Naive thymus-derived CD4-positive, alpha-beta T cell (primary cell): ENCODE data around the gene CYP2W1. TPM values are rescaled to one million over a fixed set of nuclear protein-coding genes. Genes with fewer than 3 reads are reported as not detected.

Experiments used
- ATAC-seq: fragments of 150-1000 bp; cut with Tn5 transposase; 2 replicates; pipeline ENCODE4 v1.10.0; 2021; ENCODE audit warnings: mild to moderate bottlenecking, moderate library complexity
- CTCF ChIA-PET: fragments of 350-600 bp; sonication (Branson Sonifier 250); formaldehyde crosslinking; loops from one replicate; lab custom pipeline; 2021; ENCODE audit warnings: antibody characterized with exemption; lab: Charles Lee
- POLR2A ChIA-PET: fragments of 350-600 bp; sonication (Branson Sonifier 250); formaldehyde crosslinking; loops from one replicate; lab custom pipeline; 2021; ENCODE audit warnings: antibody characterized with exemption, inconsistent platforms; lab: Charles Lee
- DNase-seq, 9 donors: peaks; one replicate each; pipeline versions ENCODE4 v3.0.0 to v3.0.0-alpha.2; 2020 to 2022; ENCODE audit warnings: mixed read lengths in 1 of 9
- H3K27ac ChIP-seq: one replicate; pipeline ENCODE4 v1.7.0; 2013; ENCODE audit warnings: mild to moderate bottlenecking, low read depth, low read length, moderate library complexity
- H3K27me3 ChIP-seq, 2 donors: one replicate each; pipeline ENCODE4 v1.7.0; 2013; ENCODE audit warnings: low read length in 2 of 2, mild to moderate bottlenecking in 2 of 2, moderate library complexity in 2 of 2; ENCODE audit not compliant: control insufficient read depth in 2 of 2, insufficient read depth in 2 of 2
- H3K36me3 ChIP-seq, 3 experiments: 1 replicate in 2 of 3; 2 replicates in 1 of 3; pipeline ENCODE4 v1.7.0; 2013; ENCODE audit warnings: low read length in 3 of 3, mild to moderate bottlenecking in 3 of 3, moderate library complexity in 1 of 3; ENCODE audit not compliant: insufficient read depth in 3 of 3, control insufficient read depth in 2 of 3
- H3K4me1 ChIP-seq, 2 donors: one replicate each; pipeline ENCODE4 v1.7.0; 2013; ENCODE audit warnings: low read length in 2 of 2, mild to moderate bottlenecking in 2 of 2, moderate library complexity in 1 of 2; ENCODE audit not compliant: control insufficient read depth in 2 of 2, insufficient read depth in 2 of 2
- H3K4me3 ChIP-seq: 2 replicates; pipeline ENCODE4 v1.7.0; 2013; ENCODE audit warnings: mild to moderate bottlenecking, low read length
- H3K9me3 ChIP-seq, 3 experiments: 1 replicate in 2 of 3; 2 replicates in 1 of 3; pipeline ENCODE4 v1.7.0; 2013; ENCODE audit warnings: low read length in 3 of 3; ENCODE audit not compliant: control insufficient read depth in 2 of 3
- H3K27ac Mint-ChIP-seq, 9 donors: one replicate each; pipeline ENCODE4 v1.8.0; 2020 to 2022; ENCODE audit warnings: mixed read lengths in 9 of 9, mild to moderate bottlenecking in 8 of 9, moderate library complexity in 5 of 9, inconsistent platforms in 2 of 9
- H3K27me3 Mint-ChIP-seq, 5 donors: one replicate each; pipeline ENCODE4 v1.8.0; 2021 to 2022; ENCODE audit warnings: mixed read lengths in 5 of 5, mild to moderate bottlenecking in 1 of 5
- H3K36me3 Mint-ChIP-seq, 5 donors: one replicate each; pipeline ENCODE4 v1.8.0; 2020 to 2022; ENCODE audit warnings: mixed read lengths in 5 of 5, mild to moderate bottlenecking in 3 of 5, inconsistent platforms in 1 of 5
- H3K4me1 Mint-ChIP-seq, 7 donors: one replicate each; pipeline ENCODE4 v1.8.0; 2020 to 2022; ENCODE audit warnings: mixed read lengths in 7 of 7, mild to moderate bottlenecking in 3 of 7, inconsistent platforms in 1 of 7
- H3K4me3 Mint-ChIP-seq, 10 donors: one replicate each; pipeline ENCODE4 v1.8.0; 2020 to 2022; ENCODE audit warnings: mild to moderate bottlenecking in 10 of 10, mixed read lengths in 10 of 10, moderate library complexity in 6 of 10, inconsistent platforms in 2 of 10
- H3K9me3 Mint-ChIP-seq, 11 donors: one replicate each; pipeline ENCODE4 v1.8.0; 2020 to 2022; ENCODE audit warnings: mixed read lengths in 11 of 11, mild to moderate bottlenecking in 4 of 11, inconsistent platforms in 1 of 11, moderate library complexity in 1 of 11
- intact Hi-C, 2 donors: fragments of 100-400 bp; cut with micrococcal nuclease; formaldehyde crosslinking; loops; one replicate each; pipeline ENCODE4 v1.15.1; 2023
- polyA plus RNA-seq, 2 donors: library from polyadenylated mRNA; unstranded; fragments of 300-500 nt; fragmentation: Illumina TruSeq; gene quantifications; one replicate each; pipeline ENCODE4 v1.2.3, GENCODE V29; 2021
- total RNA-seq, 6 experiments: library from RNA in 5 of 6; stranded (reverse) in 5 of 6; gene quantifications; 1 replicate in 5 of 6; 2 replicates in 1 of 6; pipeline ENCODE4 v1.2.3 and lab custom pipeline; 2021 to 2026

CYP2W1 gene
- total and polyA plus RNA-seq, 7 experiments from 2014 or later: not detected

DNA sequence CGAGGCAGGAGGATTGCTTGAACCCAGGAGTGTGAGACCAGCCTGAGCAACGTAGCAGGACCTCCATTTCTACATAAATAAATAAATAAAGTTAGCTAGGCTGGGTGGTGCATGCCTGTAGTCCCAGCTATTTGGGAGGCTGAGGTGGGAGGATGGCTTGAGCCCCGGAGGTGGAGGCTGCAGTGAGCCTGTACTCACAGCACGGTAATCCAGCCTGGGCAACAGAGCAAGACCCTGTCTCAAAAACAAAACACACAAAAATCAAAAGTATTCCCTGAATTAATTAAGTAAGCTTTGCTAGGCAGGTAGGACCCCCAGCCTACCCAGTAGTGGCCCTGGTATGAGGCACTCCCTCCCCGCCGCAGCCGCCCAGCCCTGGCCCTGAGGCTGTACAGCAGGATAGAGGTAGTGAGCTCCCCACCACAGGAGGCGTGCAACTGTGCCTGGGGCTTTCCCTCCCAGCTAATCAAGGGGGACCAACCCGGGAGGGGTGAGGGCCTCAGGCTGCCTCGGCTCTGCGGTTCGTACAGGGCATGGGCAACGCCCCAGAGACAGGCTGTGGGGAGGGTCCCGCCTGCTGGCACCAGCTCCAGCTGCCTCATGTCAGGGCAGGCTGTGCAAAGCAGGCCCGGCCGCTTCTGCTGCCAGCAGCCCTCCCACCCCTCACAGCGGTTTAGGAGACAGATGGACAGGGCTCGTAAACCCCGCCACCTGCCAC is 1.0 kb upstream of the CYP2W1 start:
- Mint-ChIP-seq H3K36me3 (no peaks in the 10 kb centered on the region), H3K4me3 (no peak overlapping the region), H3K27me3 (peaks cover 0 to 9% (median 4%) of the 10 kb centered on the region in 5 donors), H3K9me3 (no peaks in the 10 kb centered on the region), H3K4me1 (peaks cover 0 to 5% (median 0%) of the 10 kb centered on the region in 7 donors), H3K27ac (no peak overlapping the region)
- ChIA-PET CTCF (interaction anchor here (0.8 to 1.5 kb wide), 3 partner anchors 11 to 84 kb away, joined by 3 to 6 read pairs (median 4); no protein-coding TSS in a partner anchor), POLR2A (no interaction called here)
- Histone ChIP-seq H3K9me3 (no peaks in the 10 kb centered on the region), H3K36me3 (no peaks in the 10 kb centered on the region), H3K4me1 (no peaks in the 10 kb centered on the region), H3K4me3 (no peak overlapping the region), H3K27ac (no peak overlapping the region), H3K27me3 (peaks cover 0 to 4% of the 10 kb centered on the region in 2 donors)
- no peak for DNase-seq
- ATAC-seq: no peak
- intact Hi-C loops: no loop called here

GRCh38 chr7:982511-983003 is 424 bp upstream of the CYP2W1 start:
- Histone ChIP-seq H3K4me1 (no peaks in the 10 kb centered on the region), H3K36me3 (no peaks in the 10 kb centered on the region), H3K27me3 (peaks cover 0 to 4% of the 10 kb centered on the region in 2 donors), H3K4me3 (no peak overlapping the region), H3K9me3 (no peaks in the 10 kb centered on the region), H3K27ac (no peak overlapping the region)
- Mint-ChIP-seq H3K4me1 (peaks cover 0 to 5% (median 0%) of the 10 kb centered on the region in 7 donors), H3K4me3 (no peak overlapping the region), H3K9me3 (no peaks in the 10 kb centered on the region), H3K36me3 (no peaks in the 10 kb centered on the region), H3K27ac (no peak overlapping the region), H3K27me3 (peaks cover 0 to 9% (median 4%) of the 10 kb centered on the region in 5 donors)
- ChIA-PET CTCF (interaction anchor here (0.8 to 1.5 kb wide), 3 partner anchors 11 to 83 kb away, joined by 3 to 6 read pairs (median 4); no protein-coding TSS in a partner anchor), POLR2A (no interaction called here)
- DNase-seq (no peak), ATAC-seq (no peak)
- intact Hi-C loops: no loop called here

GRCh38 chr7:983616-984071 is 663 bp downstream of the CYP2W1 start:
- Mint-ChIP-seq H3K4me3 (no peak overlapping the region), H3K27me3 (peaks cover 0 to 9% (median 4%) of the 10 kb centered on the region in 5 donors), H3K4me1 (peaks cover 0 to 5% (median 0%) of the 10 kb centered on the region in 7 donors), H3K36me3 (no peaks in the 10 kb centered on the region), H3K27ac (no peak overlapping the region), H3K9me3 (no peaks in the 10 kb centered on the region)
- intact Hi-C loops: no loop called here
- H3K27me3 ChIP-seq: peaks cover 0 to 4% of the 10 kb centered on the region in 2 donors
- no peaks in the 10 kb centered on the region for H3K36me3 ChIP-seq
- H3K4me1 ChIP-seq: no peaks in the 10 kb centered on the region
- no peak overlapping the region for H3K4me3 ChIP-seq
- H3K27ac ChIP-seq: no peak overlapping the region
- H3K9me3 ChIP-seq: no peaks in the 10 kb centered on the region
- ChIA-PET CTCF (no interaction called here), POLR2A (no interaction called here)
- DNase-seq (no peak), ATAC-seq (no peak)

- CTCF ChIA-PET: interaction anchor here (0.9 kb wide), 1 partner anchor 9 kb away, joined by 4 read pairs; no protein-coding TSS in a partner anchor
- DNase-seq (no peak), ATAC-seq (no peak)
- Mint-ChIP-seq H3K9me3 (no peaks in the 10 kb centered on the region), H3K36me3 (no peaks in the 10 kb centered on the region), H3K27ac (no peak overlapping the region), H3K4me3 (no peak overlapping the region), H3K4me1 (peaks cover 0 to 5% (median 0%) of the 10 kb centered on the region in 7 donors), H3K27me3 (peaks cover 0 to 9% (median 4%) of the 10 kb centered on the region in 5 donors)
- Histone ChIP-seq H3K4me1 (no peaks in the 10 kb centered on the region), H3K9me3 (no peaks in the 10 kb centered on the region), H3K27ac (no peak overlapping the region), H3K36me3 (no peaks in the 10 kb centered on the region), H3K27me3 (peaks cover 0 to 4% of the 10 kb centered on the region in 2 donors), H3K4me3 (no peak overlapping the region)
- POLR2A ChIA-PET: no interaction called here
- intact Hi-C loops: no loop called here
Measured at GRCh38 chr7:984361-985126, 1.6 kb downstream of the CYP2W1 start.

GRCh38 chr7:985127-985416 is 2.1 kb downstream of the CYP2W1 start:
- H3K4me3 Mint-ChIP-seq: no peak overlapping the region
- no peak for ATAC-seq
- H3K27me3 Mint-ChIP-seq: peaks cover 0 to 9% (median 4%) of the 10 kb centered on the region in 5 donors

GRCh38 chr7:985915-986741 is 3.1 kb downstream of the CYP2W1 start:
- H3K27me3 Mint-ChIP-seq: peaks cover 0 to 9% (median 4%) of the 10 kb centered on the region in 5 donors
- Histone ChIP-seq H3K4me1 (no peaks in the 10 kb centered on the region), H3K27me3 (peaks cover 0 to 4% of the 10 kb centered on the region in 2 donors), H3K27ac (no peak overlapping the region), H3K9me3 (no peaks in the 10 kb centered on the region), H3K4me3 (no peak overlapping the region), H3K36me3 (no peaks in the 10 kb centered on the region)
- no peak overlapping the region for H3K27ac Mint-ChIP-seq
- CTCF ChIA-PET: interaction anchor here (0.8 kb wide), 1 partner anchor 79 kb away, joined by 3 read pairs; no protein-coding TSS in a partner anchor
- peaks cover 0 to 5% (median 0%) of the 10 kb centered on the region in 7 donors for H3K4me1 Mint-ChIP-seq
- DNase-seq (no peak), ATAC-seq (no peak)
- no peaks in the 10 kb centered on the region for H3K9me3 Mint-ChIP-seq
- no peaks in the 10 kb centered on the region for H3K36me3 Mint-ChIP-seq
- intact Hi-C loops: no loop called here
- H3K4me3 Mint-ChIP-seq: no peak overlapping the region
- POLR2A ChIA-PET: no interaction called here

More at GRCh38 chr7:985127-985416, 2.1 kb downstream of the CYP2W1 start:
- Mint-ChIP-seq H3K9me3 (no peaks in the 10 kb centered on the region), H3K4me1 (peaks cover 0 to 5% (median 0%) of the 10 kb centered on the region in 7 donors), H3K36me3 (no peaks in the 10 kb centered on the region), H3K27ac (no peak overlapping the region)
- no peak for DNase-seq
- CTCF ChIA-PET: interaction anchor here (0.9 kb wide), 1 partner anchor 8 kb away, joined by 4 read pairs; no protein-coding TSS in a partner anchor
- H3K36me3 ChIP-seq: no peaks in the 10 kb centered on the region
- H3K27ac ChIP-seq: no peak overlapping the region
- H3K27me3 ChIP-seq: peaks cover 0 to 4% of the 10 kb centered on the region in 2 donors
- no peak overlapping the region for H3K4me3 ChIP-seq
- no peaks in the 10 kb centered on the region for H3K4me1 ChIP-seq
- no peaks in the 10 kb centered on the region for H3K9me3 ChIP-seq
- POLR2A ChIA-PET: no interaction called here
- intact Hi-C loops: no loop called here
